Activated CD8-positive, alpha-beta memory T cell treated with anti-CD3 and anti-CD28 coated beads, Interleukin-2, amount 50 U/mL, for 4 hours (primary cell): ENCODE data around the gene GPD1L.
A peak's percentile ranks its signal among the peaks of the same experiment; 100 is the strongest.
"Not testable (repeated sequence)": the region's sequence is repeated elsewhere in the genome, so short reads cannot be mapped to it uniquely, and the experiment has no call there.

Experiments used
- DNase-seq: peaks from one replicate; pipeline ENCODE4 v3.0.0-alpha.2; 2020

Gene GPD1L

DNA sequence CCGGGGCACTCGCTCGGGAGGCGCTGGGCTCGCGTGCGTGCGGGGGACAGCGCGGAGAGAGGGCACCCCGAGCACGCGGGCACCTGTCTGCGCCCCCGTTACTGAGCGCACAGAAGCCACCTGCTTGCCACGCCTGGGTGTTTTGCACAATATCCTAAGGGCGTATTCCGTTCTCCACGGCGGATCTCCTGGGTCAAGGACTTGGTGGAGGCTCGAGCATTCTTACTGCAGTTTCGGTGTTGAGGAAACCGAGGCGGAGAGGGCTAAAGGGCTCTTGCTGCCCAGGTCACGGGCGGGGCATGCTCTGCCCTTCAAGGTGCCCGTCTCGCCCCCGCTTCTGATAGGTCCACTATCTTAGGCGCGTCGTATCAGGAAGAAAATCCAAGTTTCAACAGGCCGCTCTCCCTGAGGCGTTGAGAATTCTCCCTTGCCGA, 526 bp downstream of the GPD1L start:
- DNase-seq, result no peak

DNA sequence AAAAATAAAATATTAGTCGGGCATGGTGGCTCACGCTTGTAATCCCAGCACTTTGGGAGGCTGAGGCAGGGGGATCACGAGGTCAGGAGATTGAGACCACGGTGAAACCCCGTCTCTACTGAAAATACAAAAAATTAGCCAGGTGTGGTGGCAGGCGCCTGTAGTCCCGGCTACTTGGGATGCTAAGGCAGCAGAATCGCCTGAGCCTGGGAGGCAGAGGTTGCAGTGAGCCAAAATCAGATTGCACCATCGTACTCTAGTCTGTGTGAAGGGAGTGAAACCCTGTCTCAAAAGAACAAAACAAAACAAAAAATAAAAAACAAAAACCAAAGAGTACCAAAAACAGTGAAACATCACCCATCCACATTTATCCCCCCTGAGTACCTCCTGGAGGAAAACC, 1.8 kb downstream of the GPD1L start:
- DNase-seq, result not testable (repeated sequence)

DNA sequence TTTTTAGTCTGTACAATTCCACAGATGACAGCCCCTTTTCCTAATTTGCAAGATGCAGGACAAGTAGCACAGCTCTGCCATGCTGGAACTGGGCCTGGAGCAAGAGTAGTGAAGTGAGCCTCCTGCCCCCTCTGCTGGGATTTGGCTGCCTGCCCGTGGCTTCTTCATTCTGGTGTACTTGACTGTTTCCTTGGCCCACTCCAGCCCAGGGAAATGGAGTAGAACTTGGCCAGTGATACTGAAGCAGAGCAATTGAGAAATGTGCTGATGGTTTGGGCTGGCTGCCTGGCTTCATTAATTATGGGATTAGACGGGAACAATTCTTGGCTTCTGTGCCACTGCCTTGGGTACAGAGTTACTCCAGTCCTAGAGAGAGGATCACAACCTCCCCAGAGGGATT, 2.8 kb downstream of the GPD1L start:
- no peak for DNase-seq

DNA sequence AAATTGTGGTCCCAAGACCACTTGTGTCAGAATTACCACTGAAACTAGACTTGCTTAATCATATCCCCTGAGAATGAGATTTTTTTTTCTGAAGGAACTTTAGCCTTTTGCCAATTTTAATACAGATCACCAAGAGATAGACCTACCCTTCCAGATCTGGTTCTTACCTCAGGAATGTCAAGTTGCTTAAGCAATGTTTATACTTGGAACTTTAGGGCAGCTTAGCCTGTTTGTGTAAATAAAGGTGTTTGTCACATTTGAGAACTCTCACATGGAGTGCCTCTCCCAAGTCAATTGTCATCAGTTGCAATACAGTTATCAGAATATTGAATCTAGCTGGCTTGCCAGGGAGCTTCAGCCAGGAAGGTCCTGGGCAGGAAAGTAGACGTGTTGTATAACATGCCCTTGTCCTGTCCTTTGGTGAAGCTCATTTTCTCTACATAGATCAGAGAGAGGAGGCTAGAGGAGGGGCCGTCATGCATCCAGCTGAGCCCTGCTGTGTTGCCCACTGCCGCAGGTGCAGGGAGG, 3.9 kb downstream of the GPD1L start:
- no peak for DNase-seq

DNA sequence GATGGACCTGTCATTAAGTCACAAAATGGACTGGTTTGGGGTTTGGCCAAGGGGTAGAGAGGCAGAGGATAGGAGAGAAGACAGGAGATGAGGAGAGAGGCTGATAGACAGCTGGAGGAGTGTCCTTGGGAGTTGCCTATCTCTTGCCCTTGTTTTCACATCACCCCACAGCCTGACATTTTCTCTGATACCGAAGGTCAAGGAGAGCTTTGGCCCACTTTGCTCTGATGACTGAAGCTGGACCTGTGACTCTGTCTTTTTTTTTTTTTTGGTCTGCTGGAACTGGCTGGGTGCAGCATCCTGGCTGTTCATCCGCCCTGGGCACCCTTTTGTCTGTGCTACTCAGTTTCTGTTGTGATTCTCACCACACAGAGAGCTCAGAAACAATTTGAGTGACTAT, 5.1 kb downstream of the GPD1L start:
- DNase-seq, result no peak

DNA sequence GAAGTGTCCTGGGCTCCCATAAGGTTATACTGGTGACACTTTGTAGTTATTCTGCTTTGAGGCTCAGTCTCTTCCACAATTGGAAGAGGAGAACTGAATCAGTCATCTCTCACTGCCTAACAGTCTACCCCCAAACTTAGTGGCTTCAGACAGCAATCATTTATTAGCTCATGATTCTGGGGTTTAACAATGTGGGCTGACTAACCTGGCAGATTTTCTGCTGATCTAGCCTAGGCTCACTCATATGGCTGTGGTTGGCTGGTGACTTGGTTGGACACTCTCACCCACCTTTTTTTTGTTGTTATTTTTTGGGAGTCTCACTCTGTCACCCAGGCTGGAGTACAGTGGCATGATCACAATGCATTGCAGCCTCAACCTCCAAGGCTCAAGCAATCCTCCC, 7.1 kb downstream of the GPD1L start:
- no peak for DNase-seq

DNA sequence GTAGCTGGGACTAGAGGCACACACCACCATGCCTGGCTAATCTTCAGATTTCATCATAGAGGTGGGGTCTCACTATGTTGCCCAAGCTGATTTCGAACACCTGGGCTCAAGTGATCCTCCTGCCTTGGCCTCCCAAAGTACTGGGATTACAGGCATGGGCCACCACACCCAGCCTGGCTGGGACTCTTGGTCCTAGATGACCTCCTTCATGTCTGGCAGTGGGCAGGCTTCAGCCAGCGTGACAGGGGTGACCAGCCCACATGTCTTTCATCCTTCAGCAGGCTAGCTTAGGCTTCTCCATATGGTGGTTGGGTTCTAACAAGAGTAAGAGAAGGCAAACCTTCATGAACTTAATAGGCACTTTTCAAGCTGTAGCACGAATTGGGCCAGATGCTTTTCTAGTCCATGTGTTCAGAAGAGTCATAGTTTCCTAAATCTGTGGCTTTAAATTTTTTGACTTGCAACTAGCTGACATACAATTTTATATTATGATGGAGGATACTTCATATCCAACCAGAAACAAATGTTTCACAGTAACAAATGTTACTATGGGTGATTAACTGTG, 7.6 kb downstream of the GPD1L start:
- no peak for DNase-seq

DNA sequence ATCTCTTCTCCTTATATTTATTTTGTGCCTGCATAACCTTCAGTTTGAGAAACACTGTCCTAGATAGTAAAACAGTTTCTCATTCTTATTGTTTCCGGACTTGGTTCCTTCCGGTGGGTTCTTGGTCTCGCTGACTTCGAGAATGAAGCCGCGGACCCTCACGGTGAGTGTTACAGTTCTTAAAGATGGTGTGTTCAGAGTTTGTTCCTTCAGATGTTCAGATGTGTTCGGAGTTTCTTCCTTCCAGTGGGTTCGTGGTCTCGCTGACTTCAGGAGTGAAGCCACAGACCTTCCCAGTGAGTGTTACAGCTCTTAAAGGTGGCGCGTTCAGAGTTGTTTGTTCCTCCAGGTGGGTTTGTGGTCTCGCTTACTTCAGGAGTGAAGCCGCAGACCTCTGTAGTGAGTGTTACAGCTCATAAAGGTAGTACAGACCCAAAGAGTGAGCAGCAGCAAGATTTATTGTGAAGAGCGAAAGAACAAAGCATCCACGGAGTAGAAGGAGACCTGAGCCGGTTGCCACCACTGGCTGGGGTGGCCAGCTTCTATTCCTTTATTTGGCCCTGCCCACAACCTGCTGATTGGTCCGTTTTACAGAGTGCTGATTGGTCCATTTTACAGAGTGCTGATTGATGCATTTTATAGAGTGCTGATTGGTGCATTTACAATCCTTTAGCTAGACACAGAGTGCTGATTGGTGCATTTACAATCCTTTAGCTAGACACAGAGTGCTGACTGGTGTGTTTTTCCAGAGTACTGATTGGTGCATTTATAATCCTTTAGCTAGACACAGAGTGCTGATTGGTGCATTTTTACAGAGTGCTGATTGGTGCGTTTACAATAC, 8.3 kb downstream of the GPD1L start:
- DNase-seq, result peak; percentile 57

DNA sequence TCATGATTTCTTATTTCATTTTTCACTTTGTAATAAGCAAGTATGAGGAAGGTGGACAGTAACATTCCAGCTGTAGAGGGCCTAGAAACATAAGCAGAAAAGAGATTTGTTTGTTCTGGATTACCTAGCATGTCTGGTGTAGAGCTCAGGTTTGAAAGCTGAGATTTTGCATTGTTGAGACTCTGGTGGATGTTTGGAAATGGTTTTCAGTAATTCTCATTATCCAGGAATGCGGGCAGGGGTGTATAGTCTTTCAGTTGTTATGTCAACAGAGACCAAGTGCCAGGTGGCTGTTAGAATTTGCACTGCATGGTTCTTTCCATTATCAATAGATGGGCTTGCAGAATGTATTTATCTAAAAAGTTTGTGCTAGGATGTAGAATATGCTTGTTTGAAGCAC, 10.9 kb downstream of the GPD1L start:
- DNase-seq, result no peak

DNA sequence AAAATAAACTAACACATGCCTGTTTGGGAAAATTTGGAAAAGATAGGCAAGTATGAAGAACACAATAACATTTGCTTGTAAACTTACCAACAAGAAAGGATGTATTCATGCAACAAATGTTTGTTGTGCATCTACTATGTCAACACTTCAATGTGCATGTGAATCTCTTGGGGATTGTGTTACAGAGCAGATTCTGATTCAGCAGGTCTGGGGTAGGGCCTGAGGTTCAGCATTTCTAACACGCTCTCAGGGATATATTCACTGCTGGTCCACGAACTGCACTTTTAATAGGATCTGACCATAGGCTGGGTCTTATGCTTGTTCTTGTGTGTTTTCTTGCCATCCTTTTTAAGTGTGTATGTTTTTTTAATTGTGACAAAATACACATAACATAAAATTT, 11.8 kb downstream of the GPD1L start:
- DNase-seq, result no peak

DNA sequence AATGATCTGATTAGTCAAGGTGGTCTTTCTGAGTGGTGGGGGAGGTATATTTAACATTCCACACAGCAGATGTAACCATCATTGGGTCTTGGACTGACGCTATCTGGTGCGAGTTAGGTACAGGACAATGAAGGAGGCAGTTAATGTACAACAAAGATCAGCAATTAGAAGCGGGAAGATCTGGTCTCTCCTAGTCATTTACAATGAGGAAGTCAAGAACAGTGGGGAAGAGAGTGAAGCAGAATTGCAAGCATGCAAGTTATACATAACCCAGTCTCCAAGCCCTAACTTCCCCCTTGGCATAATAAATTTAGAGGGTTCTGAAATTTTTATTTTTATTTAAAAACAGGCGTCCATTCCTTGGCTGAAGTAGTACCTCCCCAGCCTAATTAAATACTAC, 14.1 kb downstream of the GPD1L start:
- no peak for DNase-seq

DNA sequence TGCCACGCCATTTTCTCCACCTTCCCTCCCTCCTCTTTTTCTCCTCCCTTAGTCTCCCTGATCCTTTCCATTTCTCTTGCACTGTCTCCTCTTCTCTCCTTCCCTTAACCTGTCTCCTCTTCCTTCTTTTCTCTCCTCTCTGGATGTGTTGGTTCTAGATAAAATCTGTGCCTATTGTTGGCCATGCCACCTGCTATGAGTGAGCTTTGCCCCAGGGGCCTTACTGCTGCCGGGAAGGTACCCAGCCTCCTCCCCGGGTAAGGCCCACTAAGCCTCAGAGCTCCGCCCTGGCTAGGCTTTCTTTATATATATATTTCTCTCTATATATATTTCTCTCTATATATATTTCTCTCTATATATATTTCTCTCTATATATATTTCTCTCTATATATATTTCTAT, 14.7 kb downstream of the GPD1L start:
- no peak for DNase-seq

DNA sequence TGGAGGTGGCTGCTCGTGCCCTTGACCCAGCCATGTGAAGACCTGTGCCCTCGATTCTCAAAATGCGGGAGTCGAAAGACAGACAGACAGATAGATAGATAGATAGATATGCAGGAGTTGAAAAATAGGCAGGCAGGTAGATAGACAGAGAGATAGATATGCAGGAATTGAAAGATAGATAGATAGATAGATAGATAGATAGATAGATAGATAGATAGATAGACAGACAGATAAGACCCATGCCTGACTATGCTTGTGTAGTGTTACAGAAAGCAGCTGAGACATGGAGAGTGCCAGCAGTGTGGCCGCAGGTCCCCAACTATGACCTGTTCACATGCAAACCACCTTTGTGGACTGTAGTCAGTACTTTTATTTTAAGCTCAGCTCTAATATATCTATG, 17.2 kb downstream of the GPD1L start:
- DNase-seq, result no peak

DNA sequence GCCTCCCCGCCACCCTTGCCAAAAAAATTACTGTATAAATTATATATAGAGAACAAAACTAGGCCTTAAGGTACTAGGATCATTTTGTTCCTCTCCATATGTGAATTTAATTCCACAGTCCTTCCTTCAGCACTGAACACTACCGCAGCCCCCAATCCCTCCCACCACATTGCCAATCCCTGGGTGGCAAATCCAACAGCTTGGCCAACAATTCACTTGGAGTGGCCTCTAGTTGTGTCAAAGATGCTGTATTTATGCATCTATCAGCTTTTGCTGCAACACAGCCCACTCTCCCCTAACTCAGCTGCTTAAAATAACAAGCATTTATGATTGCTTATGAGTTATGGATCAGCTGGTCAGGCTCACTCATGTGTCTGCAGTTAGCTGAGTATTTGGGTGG, 18.6 kb downstream of the GPD1L start:
- DNase-seq, result no peak

DNA sequence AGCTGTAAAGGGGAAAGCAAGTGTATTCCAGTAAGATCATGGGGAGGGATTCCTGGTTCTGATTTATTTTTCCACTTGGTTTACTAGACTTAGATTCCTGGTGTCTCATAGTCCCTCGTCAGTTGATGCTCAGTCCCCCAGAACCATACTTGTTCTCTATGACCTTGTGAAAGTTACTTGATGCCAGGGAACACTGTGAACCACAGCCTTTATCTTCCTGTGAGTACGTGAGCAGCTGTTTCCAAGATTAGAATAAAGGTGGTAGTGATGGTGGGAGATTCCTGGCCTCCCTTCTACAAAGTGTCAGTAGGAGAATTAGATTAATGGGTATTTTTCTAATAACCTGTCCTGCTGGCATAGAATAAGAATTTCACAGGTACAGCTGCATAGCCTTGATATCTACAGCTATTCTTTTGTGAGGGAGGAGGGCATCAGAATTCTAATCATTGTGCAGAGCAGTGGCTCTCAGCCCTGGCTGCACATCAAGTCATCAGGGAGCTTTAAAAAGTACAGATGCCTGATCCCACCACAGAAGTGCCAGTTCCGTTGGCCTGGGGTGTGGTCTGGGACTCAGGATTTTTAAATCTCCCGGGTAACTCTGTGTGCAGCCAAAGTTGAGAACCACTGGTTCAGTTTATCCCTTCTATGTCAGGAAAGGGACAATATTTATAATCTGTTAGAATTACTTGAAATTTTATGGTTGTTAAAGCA, 20.0 kb downstream of the GPD1L start:
- no peak for DNase-seq

DNA sequence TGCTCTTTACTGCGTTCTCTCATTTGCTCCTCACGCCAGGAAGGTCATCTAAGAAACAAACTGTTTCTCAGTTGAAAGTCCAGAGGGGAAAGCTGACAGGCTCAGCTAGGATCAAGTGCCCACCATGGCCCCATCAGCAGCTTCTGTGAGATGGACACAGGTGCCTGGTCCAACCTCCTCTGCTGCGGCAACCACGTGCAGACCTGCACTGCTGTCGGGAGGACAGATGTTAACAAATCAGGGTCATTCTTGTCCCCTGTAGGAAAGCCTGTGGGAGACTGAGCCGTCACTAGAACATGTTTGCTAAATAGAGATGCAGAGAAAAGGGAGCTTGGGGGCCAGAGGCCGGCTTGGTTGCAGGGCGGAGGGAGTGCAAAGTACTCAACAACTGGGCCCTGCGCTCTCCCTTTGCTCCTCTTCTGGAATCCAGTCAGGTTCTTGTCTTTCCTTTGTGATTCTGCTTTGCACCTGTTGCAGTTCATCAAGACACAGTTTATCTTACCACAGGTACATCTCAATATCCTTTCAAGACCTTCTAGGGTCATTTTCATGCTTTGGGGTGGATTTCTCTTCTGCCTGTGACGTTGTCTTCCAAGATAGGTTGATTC, 20.9 kb downstream of the GPD1L start:
- no peak for DNase-seq

DNA sequence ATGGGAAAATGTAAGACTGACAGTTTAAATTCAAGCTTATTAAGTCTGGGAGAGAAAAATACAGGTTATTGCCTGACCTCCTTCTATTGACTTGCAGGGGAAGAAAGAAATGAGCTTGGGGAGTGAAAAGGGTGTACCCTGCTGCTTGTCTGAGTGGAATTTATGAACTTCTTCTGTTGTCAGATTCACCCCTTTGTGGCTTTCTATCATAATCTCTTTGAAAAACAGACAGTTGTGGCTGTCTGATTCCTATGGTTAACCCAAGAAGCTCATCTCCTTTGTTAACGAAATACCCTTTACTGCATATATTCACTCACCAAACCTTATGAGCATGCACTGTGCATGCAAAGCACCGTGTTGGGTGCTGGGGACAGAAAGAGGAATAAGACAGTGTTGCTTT, 22.5 kb downstream of the GPD1L start:
- no peak for DNase-seq

DNA sequence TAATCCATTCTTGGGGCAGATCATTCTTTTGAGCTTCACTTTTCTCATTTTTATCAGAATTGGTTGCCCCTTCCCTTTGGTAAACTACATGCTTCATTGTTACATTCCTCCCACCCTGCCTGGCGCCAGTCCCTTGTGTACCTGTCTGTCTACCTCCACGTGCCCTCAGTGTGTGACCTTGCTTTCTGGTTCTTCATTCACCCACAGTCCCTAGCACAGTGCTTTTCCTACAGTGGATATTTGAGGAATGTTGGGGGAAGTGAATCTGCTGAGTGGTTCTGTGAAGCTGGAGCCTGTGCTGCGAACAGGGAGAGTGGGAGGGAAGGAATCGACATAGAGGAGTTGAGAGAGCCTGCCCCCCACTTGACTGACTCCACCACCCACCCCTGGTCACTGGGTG, 23.4 kb downstream of the GPD1L start:
- DNase-seq, result no peak

DNA sequence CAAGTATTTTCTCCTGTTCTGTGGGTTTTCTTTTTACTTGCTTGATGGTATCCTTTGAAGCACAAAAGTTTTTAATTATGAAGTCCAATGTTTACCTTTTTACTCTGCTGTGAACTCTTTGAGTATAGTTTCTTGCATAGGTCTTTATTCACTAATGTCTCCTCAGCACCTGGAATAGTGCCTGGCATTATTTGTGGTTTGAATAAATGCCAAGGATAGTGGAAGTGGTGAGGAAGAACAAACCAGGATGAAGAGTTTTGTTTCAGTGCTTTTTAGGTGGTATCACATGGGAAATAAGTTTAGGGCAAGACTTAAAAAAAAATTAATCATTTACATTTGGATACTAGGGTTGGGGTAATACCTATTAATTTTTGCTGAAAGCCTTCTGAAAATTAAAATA, 25.7 kb downstream of the GPD1L start:
- no peak for DNase-seq

DNA sequence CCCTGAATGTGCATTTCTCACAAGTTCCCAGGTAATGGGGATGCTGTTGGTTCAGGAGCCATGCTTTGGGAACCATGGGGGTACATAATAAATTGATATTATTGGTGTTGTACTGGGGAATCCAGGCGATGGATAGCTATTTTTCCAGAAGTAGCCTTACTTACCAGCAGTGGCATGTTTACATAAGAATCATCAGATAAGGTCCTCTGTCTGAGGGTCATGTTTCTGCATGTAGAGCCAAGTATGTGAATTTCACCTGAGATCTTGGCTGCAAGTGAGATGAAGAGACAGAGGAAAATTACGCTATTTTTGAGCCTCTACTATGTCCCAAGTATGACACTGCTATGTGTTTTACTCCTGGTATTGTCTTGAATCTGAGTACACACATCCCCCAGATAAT, 26.3 kb downstream of the GPD1L start:
- no peak for DNase-seq

DNA sequence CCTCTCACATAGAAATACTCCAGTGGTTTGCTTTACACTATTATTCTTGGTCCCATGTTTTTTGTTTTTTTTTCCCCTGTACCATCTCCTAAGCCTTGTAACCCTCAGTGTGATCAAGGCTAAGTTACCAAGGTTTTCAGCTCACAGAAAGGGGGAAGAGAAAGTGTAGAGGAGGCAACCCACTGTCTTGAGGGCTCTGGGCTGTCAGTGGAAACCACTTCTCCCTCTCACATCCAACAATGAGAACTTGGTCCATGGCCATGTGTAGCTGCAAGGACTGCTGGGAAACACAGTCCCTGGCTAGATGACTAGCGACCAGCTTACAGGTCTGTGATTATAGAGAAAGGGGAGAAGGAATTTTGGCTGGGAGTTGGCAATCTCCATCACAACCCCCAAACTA, 30.3 kb downstream of the GPD1L start:
- DNase-seq, result no peak

DNA sequence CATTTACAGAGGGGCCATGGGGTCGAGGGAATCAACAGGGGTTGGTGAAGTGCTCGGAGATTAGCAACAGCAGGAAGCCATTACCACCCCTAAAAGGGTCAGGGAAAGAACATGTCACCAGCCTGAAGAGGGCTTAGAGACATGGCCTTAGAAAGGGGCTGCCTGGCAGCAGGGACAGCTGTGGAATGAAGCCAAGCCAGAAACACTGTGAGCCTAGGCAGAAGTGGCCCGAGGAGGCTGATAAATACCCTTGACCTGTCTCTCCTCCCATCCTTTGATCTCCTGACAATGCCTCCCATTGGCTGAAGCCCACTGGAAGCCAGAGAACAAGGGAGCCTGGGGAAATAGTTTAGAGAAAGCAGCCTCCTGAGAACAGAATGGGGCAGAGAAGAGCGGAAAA, 31.4 kb downstream of the GPD1L start:
- DNase-seq, result no peak

DNA sequence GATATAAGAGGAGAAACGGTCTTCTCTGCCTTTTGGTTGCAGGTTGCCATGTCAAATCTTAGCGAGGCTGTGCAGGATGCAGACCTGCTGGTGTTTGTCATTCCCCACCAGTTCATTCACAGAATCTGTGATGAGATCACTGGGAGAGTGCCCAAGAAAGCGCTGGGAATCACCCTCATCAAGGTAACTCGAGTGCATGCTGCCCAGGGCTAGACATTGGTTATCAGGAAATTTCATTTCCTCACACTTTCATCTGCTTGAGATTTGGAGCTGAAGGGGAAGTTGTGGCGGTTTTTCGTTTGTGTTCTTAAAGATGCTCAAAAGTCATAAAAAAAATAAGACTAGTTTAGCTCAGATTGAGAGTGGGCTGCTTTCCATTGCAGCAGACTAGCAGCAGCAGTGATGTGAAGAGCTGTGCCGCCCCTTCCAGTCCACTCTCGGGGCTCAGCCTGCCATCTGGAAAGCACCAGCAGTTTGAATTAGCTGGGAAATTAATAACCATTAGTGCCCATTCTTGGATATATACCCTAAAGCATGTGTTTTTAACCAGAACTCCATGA, 32.2 kb downstream of the GPD1L start:
- no peak for DNase-seq
